KOPT-K1 (cell line): Measurements from ENCODE around the gene VASN.
"Not testable (repeated sequence)": the region's sequence is repeated elsewhere in the genome, so short reads cannot be mapped to it uniquely, and the experiment has no call there.

Source experiments
- H3K27ac ChIP-seq: fragments of 200-600 bp; sonication (generic); 2 replicates; pipeline ENCODE4 v1.5.1; 2016; ENCODE audit warnings: antibody characterized with exemption, mild to moderate bottlenecking, low read depth, low read length; ENCODE audit not compliant: poor library complexity, severe bottlenecking
- H3K36me3 ChIP-seq: fragments of 200-600 bp; sonication (generic); 2 replicates; pipeline ENCODE4 v1.5.1; 2017; ENCODE audit warnings: antibody characterized with exemption, mild to moderate bottlenecking, low read length, moderate library complexity; ENCODE audit not compliant: insufficient read depth
- H3K9me3 ChIP-seq: fragments of 200-600 bp; sonication (generic); 2 replicates; pipeline ENCODE4 v1.5.1; 2017; ENCODE audit warnings: antibody characterized with exemption, low read length, mild to moderate bottlenecking; ENCODE audit not compliant: insufficient read depth, poor library complexity, severe bottlenecking

The VASN gene

GRCh38 chr16:4389051-4389955 is 17.7 kb downstream of the VASN start:
- H3K27ac ChIP-seq: no peak overlapping the region
- H3K36me3 ChIP-seq: peaks cover 85% of the 10 kb centered on the region
- H3K9me3 ChIP-seq: no peaks in the 10 kb centered on the region

- Histone ChIP-seq H3K36me3 (peaks cover 88% of the 10 kb centered on the region), H3K9me3 (no peaks in the 10 kb centered on the region), H3K27ac (no peak overlapping the region)
Observed at GRCh38 chr16:4390266-4391260, 18.9 kb downstream of the VASN start.

- Histone ChIP-seq H3K9me3 (no peaks in the 10 kb centered on the region), H3K36me3 (peaks cover 95% of the 10 kb centered on the region), H3K27ac (peak overlapping the region; percentile 22)
Observed at GRCh38 chr16:4391631-4392381, 20.2 kb downstream of the VASN start.

DNA sequence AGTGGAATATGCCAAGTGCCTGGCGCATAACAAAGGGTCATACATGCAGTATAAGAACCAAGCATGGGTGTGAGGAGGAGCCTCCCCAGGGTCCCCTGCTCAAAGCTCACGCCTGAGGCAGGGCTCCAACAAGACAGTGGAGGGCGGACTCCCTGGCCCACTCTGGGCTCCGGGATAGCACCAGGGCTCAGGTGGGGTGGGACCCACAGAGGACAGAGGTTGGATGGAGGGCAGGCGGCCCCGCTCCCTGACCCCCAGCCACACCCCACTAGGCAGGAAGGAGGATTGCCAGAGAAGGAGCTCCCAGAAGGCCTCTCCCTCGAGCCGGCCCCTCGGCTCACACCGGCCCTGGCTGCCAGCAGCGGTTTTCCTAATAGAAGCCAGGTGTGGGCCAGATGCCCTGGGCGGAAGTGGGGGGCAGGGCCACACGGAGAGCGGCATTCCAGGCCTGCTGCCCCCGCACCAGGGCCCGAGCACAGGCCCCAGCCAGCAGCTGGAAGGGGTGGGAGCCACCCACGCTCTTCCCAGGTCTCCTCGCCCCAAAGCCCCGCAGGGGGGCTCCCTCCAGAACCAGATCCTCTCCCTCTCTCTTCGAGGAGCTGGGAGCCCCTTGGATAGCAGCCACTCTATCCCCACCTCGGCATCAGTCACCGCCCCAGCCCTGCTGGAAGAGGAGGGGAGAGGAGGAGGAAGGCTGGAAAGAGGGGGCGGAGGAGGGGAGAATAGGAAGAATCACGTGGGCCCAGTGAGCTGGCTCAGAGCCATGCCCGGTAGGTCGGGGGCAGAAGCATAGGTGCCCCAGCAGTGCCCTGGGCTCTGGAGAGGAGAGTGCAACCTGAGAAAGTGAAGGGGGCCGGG is 21.0 kb downstream of the VASN start:
- Histone ChIP-seq H3K36me3 (peaks cover 92% of the 10 kb centered on the region), H3K9me3 (no peaks in the 10 kb centered on the region), H3K27ac (peak overlapping the region; percentile 22)

GRCh38 chr16:4393240-4393600 is 21.6 kb downstream of the VASN start:
- Histone ChIP-seq H3K9me3 (no peaks in the 10 kb centered on the region), H3K36me3 (peaks cover 92% of the 10 kb centered on the region), H3K27ac (no peak overlapping the region)

DNA sequence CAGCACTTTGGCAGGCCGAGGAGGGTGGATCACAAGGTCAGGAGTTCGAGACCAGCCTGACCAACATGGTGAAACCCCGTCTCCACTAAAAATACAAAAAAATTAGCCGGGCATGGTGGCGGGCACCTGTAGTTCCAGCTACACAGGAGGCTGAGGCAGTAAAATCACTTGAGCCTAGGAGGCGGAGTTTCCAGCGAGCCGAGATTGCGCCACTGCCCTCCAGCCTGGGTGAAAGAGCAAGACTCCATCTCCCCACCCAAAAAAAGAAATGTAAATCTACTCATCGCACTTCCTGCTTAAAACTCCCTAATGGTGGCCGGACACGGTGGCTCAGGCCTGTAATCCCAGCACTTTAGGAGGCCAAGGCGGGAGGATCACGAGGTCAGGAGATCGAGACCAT is 22.2 kb downstream of the VASN start:
- H3K36me3 ChIP-seq: peaks cover 89% of the 10 kb centered on the region
- H3K9me3 ChIP-seq, H3K27ac ChIP-seq: not testable (repeated sequence)

DNA sequence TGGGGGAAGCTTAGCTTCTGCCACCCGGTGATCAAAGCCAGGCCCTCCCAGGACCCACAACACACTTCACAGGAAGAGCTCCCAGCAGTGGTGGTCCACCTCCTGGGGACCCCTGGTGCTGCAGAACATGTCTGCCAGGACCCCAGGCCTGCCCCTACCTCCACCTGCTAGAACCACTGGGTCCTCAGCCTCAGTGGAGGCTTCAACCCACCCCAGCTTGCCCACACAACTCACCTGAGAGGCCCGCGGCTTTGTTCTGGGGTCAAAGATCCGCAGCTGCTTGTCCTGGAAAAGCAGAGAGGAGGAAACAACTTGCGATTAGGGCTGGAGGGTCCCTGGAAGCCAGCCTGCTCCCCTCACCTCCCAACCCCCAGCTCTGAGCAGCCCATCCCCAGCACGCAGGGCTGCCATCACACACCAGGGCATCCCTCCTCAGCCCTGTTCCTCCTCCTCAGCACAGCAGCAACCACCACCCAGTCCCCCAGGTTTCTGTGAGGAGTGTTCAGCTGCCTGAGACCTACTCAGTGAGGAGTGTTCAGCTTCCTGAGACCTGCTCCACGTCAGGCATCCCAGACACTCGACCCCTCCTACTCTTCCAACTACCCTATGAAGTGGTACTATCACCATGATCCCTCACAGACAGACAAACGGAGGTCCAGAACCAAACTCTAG is 23.5 kb downstream of the VASN start:
- Histone ChIP-seq H3K9me3 (no peaks in the 10 kb centered on the region), H3K27ac (no peak overlapping the region), H3K36me3 (peaks cover 89% of the 10 kb centered on the region)

- H3K9me3 ChIP-seq: no peaks in the 10 kb centered on the region
- no peak overlapping the region for H3K27ac ChIP-seq
- H3K36me3 ChIP-seq: peaks cover 89% of the 10 kb centered on the region
Observed at GRCh38 chr16:4399001-4399730, 27.5 kb downstream of the VASN start.

DNA sequence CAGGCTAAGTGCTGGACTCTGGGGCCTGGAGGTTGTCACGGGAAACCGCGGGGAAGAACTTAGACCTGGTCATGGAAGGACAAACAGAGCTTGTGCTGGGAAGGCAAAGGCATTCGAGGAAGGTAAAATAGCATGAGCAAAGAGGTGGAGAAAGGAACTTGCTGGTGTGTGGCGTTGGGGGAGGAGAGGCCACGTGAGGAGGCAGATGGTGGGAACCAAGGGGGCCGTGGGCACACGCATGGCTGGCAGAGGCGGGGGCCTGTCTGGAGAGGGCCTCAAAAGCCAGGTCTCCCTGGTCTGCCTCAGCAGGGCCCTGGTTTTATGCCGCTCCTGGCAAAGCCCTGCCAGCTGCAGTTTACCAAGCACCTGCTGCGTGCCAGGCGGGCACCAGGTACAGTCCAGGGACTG is 29.4 kb downstream of the VASN start:
- H3K9me3 ChIP-seq: no peaks in the 10 kb centered on the region
- H3K36me3 ChIP-seq: peaks cover 89% of the 10 kb centered on the region
- no peak overlapping the region for H3K27ac ChIP-seq

DNA sequence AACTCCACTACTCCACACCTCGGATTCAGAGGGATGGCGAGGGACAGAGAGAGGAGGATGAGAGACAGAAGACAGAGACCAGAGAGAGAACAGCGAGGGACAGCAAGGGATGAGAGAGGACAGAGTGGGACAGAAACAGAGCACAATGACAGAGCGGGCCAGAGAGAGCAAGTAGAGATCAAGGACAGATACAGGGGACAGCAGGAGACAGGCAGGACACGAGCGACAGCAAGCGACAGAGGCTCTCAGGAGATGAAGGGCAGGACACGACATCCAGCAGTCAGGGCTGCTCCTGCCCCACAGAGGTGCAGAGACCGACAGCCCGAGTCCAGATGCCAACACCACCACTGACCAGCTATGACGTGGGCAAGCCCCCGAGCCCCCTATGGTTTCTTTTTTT is 29.9 kb downstream of the VASN start:
- peaks cover 89% of the 10 kb centered on the region for H3K36me3 ChIP-seq
- no peak overlapping the region for H3K27ac ChIP-seq
- H3K9me3 ChIP-seq: no peaks in the 10 kb centered on the region

GRCh38 chr16:4402439-4403132 is 30.9 kb downstream of the VASN start:
- no peaks in the 10 kb centered on the region for H3K9me3 ChIP-seq
- H3K36me3 ChIP-seq: peaks cover 89% of the 10 kb centered on the region
- H3K27ac ChIP-seq: no peak overlapping the region

- peaks cover 89% of the 10 kb centered on the region for H3K36me3 ChIP-seq
- H3K9me3 ChIP-seq: no peaks in the 10 kb centered on the region
- no peak overlapping the region for H3K27ac ChIP-seq
Observed at GRCh38 chr16:4403133-4403949, 31.7 kb downstream of the VASN start.
